HCT116 (cell line): ENCODE results near the gene SCGN. TPM values are rescaled to one million over a fixed set of nuclear protein-coding genes. Genes with fewer than 3 reads are reported as not detected.

Source experiments
- ATAC-seq: fragments of 200-7000 bp; cut with Tn5 transposase; 2 replicates; pipeline ENCODE4 v1.9.1; 2020; ENCODE audit warnings: mild to moderate bottlenecking, moderate library complexity
- BruUV-seq: library from RNA; stranded (reverse); fragments of 400-500 nt; replicated peaks from 2 replicates; lab custom pipeline; 2021; lab: Mats Ljungman, UMichigan
- CTCF ChIA-PET: fragments of 300-600 bp; sonication (Branson Sonifier 250); formaldehyde crosslinking; loops from one replicate; lab custom pipeline; 2021; ENCODE audit warnings: antibody characterized with exemption; lab: Charles Lee
- POLR2A ChIA-PET: fragments of 300-600, 350-600 bp; sonication (Branson Sonifier 250); formaldehyde crosslinking; loops from one replicate; lab custom pipeline; 2021; ENCODE audit warnings: antibody characterized with exemption; lab: Charles Lee
- RAD21 ChIA-PET, 2 experiments: fragments of 300-600 bp; sonication (Branson Sonifier 250); formaldehyde crosslinking; loops; one replicate each; lab custom pipeline; 2023; ENCODE audit warnings: low total read pairs in 2 of 2; ENCODE audit not compliant: uncharacterized antibody in 2 of 2, unreplicated experiment in 2 of 2, low non-redundant PET in 1 of 2; lab: Charles Lee
- DNase-seq: peaks from one replicate; pipeline ENCODE4 v3.0.0-alpha.2; 2010; ENCODE audit warnings: low read depth, low spot score
- H2AFZ ChIP-seq: fragments of 200-600 bp; shearing (Covaris generic), sonication (generic); 2 replicates; pipeline ENCODE4 v1.6.1; 2017; ENCODE audit warnings: low read depth, mixed run types, mixed read lengths, antibody characterized with exemption, low read length; ENCODE audit not compliant: poor library complexity, severe bottlenecking
- H3K27ac ChIP-seq: 2 replicates; pipeline ENCODE4 v1.5.1; 2012; ENCODE audit warnings: low read depth, low read length
- H3K27me3 ChIP-seq: fragments of 200-600 bp; sonication (generic); 2 replicates; pipeline ENCODE4 v1.6.1; 2016; ENCODE audit warnings: mixed run types, low read length, mixed read lengths; ENCODE audit not compliant: insufficient read depth
- H3K36me3 ChIP-seq, 2 experiments: fragments of 200-500 bp in 1 of 2; fragments of 200-600 bp in 1 of 2; sonication (Bioruptor generic) in 1 of 2; sonication (generic) in 1 of 2; 2 replicates each; pipeline versions ENCODE4 v1.5.1 to v1.6.1; 2014 to 2016; ENCODE audit warnings: low read length in 2 of 2, inconsistent platforms in 1 of 2, mixed read lengths in 1 of 2, mixed run types in 1 of 2; ENCODE audit not compliant: insufficient read depth in 2 of 2, control insufficient read depth in 1 of 2
- H3K4me1 ChIP-seq, 2 experiments: fragments of 200-600 bp in 1 of 2; sonication (generic) in 1 of 2; 2 replicates each; pipeline versions ENCODE4 v1.5.1 to v1.6.1; 2012 to 2017; ENCODE audit warnings: low read length in 2 of 2, inconsistent platforms in 1 of 2, mild to moderate bottlenecking in 1 of 2, mixed read lengths in 1 of 2, mixed run types in 1 of 2, moderate library complexity in 1 of 2; ENCODE audit not compliant: insufficient read depth in 2 of 2, control insufficient read depth in 1 of 2
- H3K4me2 ChIP-seq: fragments of 200-600 bp; sonication (generic); 2 replicates; pipeline ENCODE4 v1.6.1; 2017; ENCODE audit warnings: mixed run types, low read length, mixed read lengths
- H3K4me3 ChIP-seq, 2 experiments: fragments of 200-600 bp in 1 of 2; sonication (generic) in 1 of 2; replicated peaks in 1 of 2; 2 replicates each; pipeline ENCODE4 v1.5.1; 2011 to 2016; ENCODE audit warnings: low read length in 2 of 2, control low read depth in 1 of 2, low read depth in 1 of 2, mild to moderate bottlenecking in 1 of 2, mixed read lengths in 1 of 2, mixed run types in 1 of 2
- H3K79me2 ChIP-seq: fragments of 200-600 bp; sonication (generic); 2 replicates; pipeline ENCODE4 v1.6.1; 2017; ENCODE audit warnings: mild to moderate bottlenecking, mixed run types, low read length, moderate library complexity, mixed read lengths; ENCODE audit not compliant: insufficient read depth
- H3K9ac ChIP-seq: fragments of 200-600 bp; sonication (generic); 2 replicates; pipeline ENCODE4 v1.6.1; 2016; ENCODE audit warnings: low read length, mixed read lengths
- H3K9me2 ChIP-seq: fragments of 200-600 bp; sonication (generic), shearing (Covaris generic); 2 replicates; pipeline ENCODE4 v1.6.1; 2017; ENCODE audit warnings: mixed run types, mild to moderate bottlenecking, moderate library complexity; ENCODE audit not compliant: insufficient read depth
- H3K9me3 ChIP-seq, 2 experiments: fragments of 200-500 bp in 1 of 2; fragments of 200-600 bp in 1 of 2; sonication (Bioruptor generic) in 1 of 2; sonication (generic) in 1 of 2; 2 replicates each; pipeline ENCODE4 v1.6.1; 2014 to 2017; ENCODE audit warnings: low read length in 2 of 2, mixed read lengths in 2 of 2, inconsistent platforms in 1 of 2, low read depth in 1 of 2, mild to moderate bottlenecking in 1 of 2, mixed run types in 1 of 2, moderate library complexity in 1 of 2; ENCODE audit not compliant: control insufficient read depth in 1 of 2, insufficient read depth in 1 of 2
- H4K20me1 ChIP-seq: fragments of 200-600 bp; sonication (generic), shearing (Covaris generic); 2 replicates; pipeline ENCODE4 v1.6.1; 2017; ENCODE audit warnings: mixed run types, mild to moderate bottlenecking, moderate library complexity; ENCODE audit not compliant: insufficient read depth
- ATF3 ChIP-seq: IDR thresholded peaks from 2 replicates; pipeline ENCODE4 v1.6.1; 2012
- CEBPB ChIP-seq: IDR thresholded peaks from 2 replicates; pipeline ENCODE4 v1.6.1; 2012; ENCODE audit warnings: low read depth
- EGR1 ChIP-seq: IDR thresholded peaks from 2 replicates; pipeline ENCODE4 v1.6.1; 2012; ENCODE audit warnings: low read depth
- ELF1 ChIP-seq: IDR thresholded peaks from 2 replicates; pipeline ENCODE4 v1.6.1; 2012; ENCODE audit warnings: low read depth, borderline replicate concordance
- EZH2 ChIP-seq: fragments of 200-600 bp; sonication (generic); IDR thresholded peaks from 2 replicates; pipeline ENCODE4 v1.6.1; 2017; ENCODE audit warnings: antibody characterized with exemption, mixed run types
- FOSL1 ChIP-seq: IDR thresholded peaks from 2 replicates; pipeline ENCODE4 v1.6.1; 2012; ENCODE audit warnings: low read depth
- POLR2AphosphoS5 ChIP-seq: IDR thresholded peaks from 2 replicates; pipeline ENCODE4 v1.6.1; 2011; ENCODE audit warnings: mild to moderate bottlenecking, low read depth, low read length, moderate library complexity
- RAD21 ChIP-seq: IDR thresholded peaks from 2 replicates; pipeline ENCODE4 v1.6.1; 2012; ENCODE audit warnings: low read depth, mild to moderate bottlenecking
- SP1 ChIP-seq: IDR thresholded peaks from 2 replicates; pipeline ENCODE4 v1.6.1; 2012; ENCODE audit warnings: low read depth
- SRF ChIP-seq: IDR thresholded peaks from 2 replicates; pipeline ENCODE4 v1.6.1; 2012; ENCODE audit warnings: low read depth
- TCF7L2 ChIP-seq: IDR thresholded peaks from 2 replicates; pipeline ENCODE4 v1.7.0; 2011; ENCODE audit warnings: borderline replicate concordance, inconsistent platforms; ENCODE audit not compliant: insufficient read depth, insufficient read length; ENCODE audit errors: extremely low read depth
- ZFX ChIP-seq: fragments of 450-650 bp; IDR thresholded peaks from 2 replicates; pipeline ENCODE4 v1.6.1; 2017
- intact Hi-C: fragments of 100-400 bp; cut with micrococcal nuclease; formaldehyde crosslinking; loops from 2 replicates; pipeline ENCODE4 v1.10.0; 2022
- total RNA-seq: library from RNA; stranded (reverse); gene quantifications from one replicate; pipeline ENCODE4 v1.2.1, GENCODE V29; 2021; ENCODE audit not compliant: unreplicated experiment
- TF ChIP-seq, protein P1 (sequence below): IDR thresholded peaks from 2 replicates; pipeline ENCODE4 v1.6.1; 2012

The SCGN gene
- total RNA-seq, 1 experiment from 2014 or later, result not detected

DNA sequence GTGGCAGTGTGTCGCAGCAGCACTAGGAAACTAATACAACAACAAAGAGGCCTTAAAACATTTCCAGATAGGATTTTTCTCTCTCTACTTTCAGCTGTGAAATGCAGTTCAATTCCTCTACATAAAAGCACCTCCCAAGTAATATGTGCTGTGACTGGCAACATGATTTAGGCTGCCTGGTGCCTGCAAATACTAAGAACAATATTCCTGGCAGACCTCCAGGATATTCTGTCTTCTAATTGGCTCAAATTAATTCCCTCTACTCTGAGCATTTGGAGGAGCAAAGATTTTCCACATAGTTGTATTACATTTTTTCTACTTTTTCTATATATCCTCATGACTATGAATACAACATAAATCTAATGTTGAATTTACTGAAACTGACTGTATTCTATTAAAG is 33.2 kb downstream of the SCGN start:
- Histone ChIP-seq H3K36me3 (no peaks in the 10 kb centered on the region), H3K9ac (no peak overlapping the region), H3K9me2 (no peaks in the 10 kb centered on the region), H3K27me3 (no peaks in the 10 kb centered on the region)
- no peak for ATAC-seq
- intact Hi-C loops, result no loop called here
- CTCF ChIA-PET, result no interaction called here
- TF ChIP-seq POLR2AphosphoS5, result no peak
- TF ChIP-seq ELF1, result no peak
- no peak for TF ChIP-seq EGR1
- TF ChIP-seq EZH2, result no peak
- TF ChIP-seq, all 23 proteins: peak for 0
- Histone ChIP-seq H3K79me2 (no peaks in the 10 kb centered on the region), H4K20me1 (no peaks in the 10 kb centered on the region), H3K4me3 (no peak overlapping the region), H3K9me3 (no peaks in the 10 kb centered on the region), H3K27ac (no peak overlapping the region), H2AFZ (no peak overlapping the region), H3K4me1 (no peaks in the 10 kb centered on the region), H3K4me2 (no peak overlapping the region)
- DNase-seq, result no peak
- ChIA-PET POLR2A (no interaction called here), RAD21 (no interaction called here)
- no TSS peak for BruUV-seq

- intact Hi-C loops, result no loop called here
- RAD21 ChIA-PET, result no interaction called here
- Histone ChIP-seq H3K4me2 (no peak overlapping the region), H3K79me2 (no peaks in the 10 kb centered on the region), H3K36me3 (no peaks in the 10 kb centered on the region), H3K9ac (no peak overlapping the region), H3K4me1 (no peaks in the 10 kb centered on the region), H3K27ac (no peak overlapping the region), H3K4me3 (no peak overlapping the region), H3K9me2 (no peaks in the 10 kb centered on the region), H3K9me3 (no peaks in the 10 kb centered on the region), H2AFZ (no peak overlapping the region), H4K20me1 (no peaks in the 10 kb centered on the region), H3K27me3 (no peaks in the 10 kb centered on the region)
- CTCF ChIA-PET, result no interaction called here
- BruUV-seq, result no TSS peak
- POLR2A ChIA-PET, result no interaction called here
- DNase-seq (no peak), ATAC-seq (no peak)
- TF ChIP-seq CEBPB (no peak), RAD21 (no peak), SP1 (no peak), ATF3 (no peak), TCF7L2 (no peak), ELF1 (no peak), FOSL1 (no peak), SRF (no peak), ZFX (no peak)
- TF ChIP-seq, protein P1, sequence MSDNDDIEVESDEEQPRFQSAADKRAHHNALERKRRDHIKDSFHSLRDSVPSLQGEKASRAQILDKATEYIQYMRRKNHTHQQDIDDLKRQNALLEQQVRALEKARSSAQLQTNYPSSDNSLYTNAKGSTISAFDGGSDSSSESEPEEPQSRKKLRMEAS, result no peak
Observed at GRCh38 chr6:25685896-25686295, 33.9 kb downstream of the SCGN start.
